ENCODE results near the gene ATF1. TPM values are rescaled to one million over a fixed set of nuclear protein-coding genes. Genes with fewer than 3 reads are reported as not detected.

The ATF1 gene
- polyA plus RNA-seq, 1 of the 3 experiments (the other 2 are of a cell fraction): 34.2 TPM

GRCh38 chr12:50751948-50752721, 11.8 kb upstream of the ATF1 start:
- peaks cover 13% of the 10 kb centered on the region for H3F3A ChIP-seq (replicated peaks; ENCODE audit: insufficient read depth)
- peaks cover 3 to 12% of the 10 kb centered on the region in 2 experiments for H3K36me3 ChIP-seq (replicated peaks in 1 of 2; ENCODE audit: control insufficient read depth in 1 of 2, insufficient read depth in 2 of 2, low read length in 1 of 2)
- H3K9ac ChIP-seq: no peak overlapping the region
- peak overlapping the region in 1 of 2 experiments; percentile 42; a peak in 1 of 4 replicates for H3K27ac ChIP-seq (ENCODE audit: low read depth in 2 of 2, low read length in 1 of 2)
- no peaks in the 10 kb centered on the region for H4K20me1 ChIP-seq (ENCODE audit: insufficient read depth)
- H3K4me3 ChIP-seq (ENCODE audit: low read depth in 2 of 2, low read length in 1 of 2): no peak overlapping the region
- TF ChIP-seq CTCF (IDR thresholded peaks at IDR 0.05) (no peak), MEF2A (IDR thresholded peaks at IDR 0.05; ENCODE audit: borderline replicate concordance, low read depth) (peak; percentile 37; the same call in 1 of the 2 replicates)
- no peak overlapping the region for H2AFZ ChIP-seq (ENCODE audit: low read depth)
- H3K79me2 ChIP-seq (ENCODE audit: insufficient read depth): no peaks in the 10 kb centered on the region
- POLR2A ChIA-PET: no interaction called here
- 97% methylated on average over 6 of the region's 6 CpGs for WGBS (ENCODE audit: low lambda C conversion rate)
- no peaks in the 10 kb centered on the region for H3K27me3 ChIP-seq (ENCODE audit: insufficient read depth)
- CTCF ChIA-PET: interaction anchor here (0.7 to 1.1 kb wide), 2 partner anchors 17 to 253 kb away, joined by 3 to 4 read pairs; no protein-coding TSS in a partner anchor
- no peak overlapping the region for H3K4me2 ChIP-seq
- no peaks in the 10 kb centered on the region for H3K9me2 ChIP-seq
- no peaks in the 10 kb centered on the region for H3K9me3 ChIP-seq
- DNase-seq: no peak
- peaks cover 0 to 10% of the 10 kb centered on the region in 2 experiments; a peak in 1 of 4 replicates for H3K4me1 ChIP-seq (ENCODE audit: control insufficient read depth in 1 of 2, insufficient read depth in 2 of 2, low read depth in 1 of 2, low read length in 1 of 2)

- no peak overlapping the region for H3K4me2 ChIP-seq
- no peak overlapping the region for H3K4me3 ChIP-seq (ENCODE audit: low read depth in 2 of 2, low read length in 1 of 2)
- H4K20me1 ChIP-seq (ENCODE audit: insufficient read depth): no peaks in the 10 kb centered on the region
- POLR2A ChIA-PET: no interaction called here
- H3F3A ChIP-seq (replicated peaks; ENCODE audit: insufficient read depth): peaks cover 13% of the 10 kb centered on the region
- H2AFZ ChIP-seq (ENCODE audit: low read depth): no peak overlapping the region
- no peaks in the 10 kb centered on the region for H3K9me3 ChIP-seq
- no peak overlapping the region for H3K9ac ChIP-seq
- TF ChIP-seq, protein P1, sequence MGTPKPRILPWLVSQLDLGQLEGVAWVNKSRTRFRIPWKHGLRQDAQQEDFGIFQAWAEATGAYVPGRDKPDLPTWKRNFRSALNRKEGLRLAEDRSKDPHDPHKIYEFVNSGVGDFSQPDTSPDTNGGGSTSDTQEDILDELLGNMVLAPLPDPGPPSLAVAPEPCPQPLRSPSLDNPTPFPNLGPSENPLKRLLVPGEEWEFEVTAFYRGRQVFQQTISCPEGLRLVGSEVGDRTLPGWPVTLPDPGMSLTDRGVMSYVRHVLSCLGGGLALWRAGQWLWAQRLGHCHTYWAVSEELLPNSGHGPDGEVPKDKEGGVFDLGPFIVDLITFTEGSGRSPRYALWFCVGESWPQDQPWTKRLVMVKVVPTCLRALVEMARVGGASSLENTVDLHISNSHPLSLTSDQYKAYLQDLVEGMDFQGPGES (IDR thresholded peaks at IDR 0.05; ENCODE audit: low read depth, low read length): no peak
- TF ChIP-seq TEAD4 (IDR thresholded peaks at IDR 0.05; ENCODE audit: borderline replicate concordance, insufficient read depth) (no peak), FOSL2 (IDR thresholded peaks at IDR 0.05; ENCODE audit: borderline replicate concordance, low read depth) (no peak), RAD21 (IDR thresholded peaks at IDR 0.05; ENCODE audit: low read length) (no peak), RCOR1 (IDR thresholded peaks at IDR 0.05; ENCODE audit: low read length) (no peak), SMC3 (IDR thresholded peaks at IDR 0.05; ENCODE audit: low read depth, low read length) (no peak), JUND (IDR thresholded peaks at IDR 0.05) (no peak), POLR2AphosphoS5 (IDR thresholded peaks at IDR 0.05; ENCODE audit: low read depth, low read length) (no peak), CHD2 (IDR thresholded peaks at IDR 0.05; ENCODE audit: low read length, partially characterized antibody) (no peak), MEF2A (IDR thresholded peaks at IDR 0.05; ENCODE audit: borderline replicate concordance, low read depth) (no peak), ELF1 (IDR thresholded peaks at IDR 0.05) (no peak), ZBTB33 (IDR thresholded peaks at IDR 0.05; ENCODE audit: borderline replicate concordance, low read depth) (no peak), PBX3 (IDR thresholded peaks at IDR 0.05) (no peak), SIN3A (IDR thresholded peaks at IDR 0.05; ENCODE audit: borderline replicate concordance, low read depth, low read length) (no peak)
- TF ChIP-seq, protein P2, sequence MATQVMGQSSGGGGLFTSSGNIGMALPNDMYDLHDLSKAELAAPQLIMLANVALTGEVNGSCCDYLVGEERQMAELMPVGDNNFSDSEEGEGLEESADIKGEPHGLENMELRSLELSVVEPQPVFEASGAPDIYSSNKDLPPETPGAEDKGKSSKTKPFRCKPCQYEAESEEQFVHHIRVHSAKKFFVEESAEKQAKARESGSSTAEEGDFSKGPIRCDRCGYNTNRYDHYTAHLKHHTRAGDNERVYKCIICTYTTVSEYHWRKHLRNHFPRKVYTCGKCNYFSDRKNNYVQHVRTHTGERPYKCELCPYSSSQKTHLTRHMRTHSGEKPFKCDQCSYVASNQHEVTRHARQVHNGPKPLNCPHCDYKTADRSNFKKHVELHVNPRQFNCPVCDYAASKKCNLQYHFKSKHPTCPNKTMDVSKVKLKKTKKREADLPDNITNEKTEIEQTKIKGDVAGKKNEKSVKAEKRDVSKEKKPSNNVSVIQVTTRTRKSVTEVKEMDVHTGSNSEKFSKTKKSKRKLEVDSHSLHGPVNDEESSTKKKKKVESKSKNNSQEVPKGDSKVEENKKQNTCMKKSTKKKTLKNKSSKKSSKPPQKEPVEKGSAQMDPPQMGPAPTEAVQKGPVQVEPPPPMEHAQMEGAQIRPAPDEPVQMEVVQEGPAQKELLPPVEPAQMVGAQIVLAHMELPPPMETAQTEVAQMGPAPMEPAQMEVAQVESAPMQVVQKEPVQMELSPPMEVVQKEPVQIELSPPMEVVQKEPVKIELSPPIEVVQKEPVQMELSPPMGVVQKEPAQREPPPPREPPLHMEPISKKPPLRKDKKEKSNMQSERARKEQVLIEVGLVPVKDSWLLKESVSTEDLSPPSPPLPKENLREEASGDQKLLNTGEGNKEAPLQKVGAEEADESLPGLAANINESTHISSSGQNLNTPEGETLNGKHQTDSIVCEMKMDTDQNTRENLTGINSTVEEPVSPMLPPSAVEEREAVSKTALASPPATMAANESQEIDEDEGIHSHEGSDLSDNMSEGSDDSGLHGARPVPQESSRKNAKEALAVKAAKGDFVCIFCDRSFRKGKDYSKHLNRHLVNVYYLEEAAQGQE (IDR thresholded peaks at IDR 0.05; ENCODE audit: low read depth, low read length): no peak
- no peaks in the 10 kb centered on the region for H3K9me2 ChIP-seq
- no peak for DNase-seq
- CTCF ChIA-PET: no interaction called here
- WGBS (ENCODE audit: low lambda C conversion rate): 88% methylated on average over 5 of the region's 5 CpGs
- H3K36me3 ChIP-seq (replicated peaks in 1 of 2; ENCODE audit: control insufficient read depth in 1 of 2, insufficient read depth in 2 of 2, low read length in 1 of 2): peaks cover 0 to under 1% of the 10 kb centered on the region in 2 experiments
- H3K27ac ChIP-seq (ENCODE audit: low read depth in 2 of 2, low read length in 1 of 2): no peak overlapping the region
- no peaks in the 10 kb centered on the region for H3K79me2 ChIP-seq (ENCODE audit: insufficient read depth)
- H3K27me3 ChIP-seq (ENCODE audit: insufficient read depth): no peaks in the 10 kb centered on the region
- H3K4me1 ChIP-seq (ENCODE audit: control insufficient read depth in 1 of 2, insufficient read depth in 2 of 2, low read depth in 1 of 2, low read length in 1 of 2): peaks cover 0 to 10% of the 10 kb centered on the region in 2 experiments; a peak in 1 of 4 replicates
These were observed 10.6 kb upstream of the ATF1 start for GRCh38 chr12:50753232-50753769.
